ENCODE data around the gene DNAJC28. TPM values are rescaled to one million over a fixed set of nuclear protein-coding genes. Genes with fewer than 3 reads are reported as not detected.

The DNAJC28 gene
- total and polyA plus RNA-seq, 9 of the 15 experiments (the other 6 are each of a cell fraction or from before 2014, with no cell fraction given), result 0.68 to 2.5 (median 1.1) TPM

DNA sequence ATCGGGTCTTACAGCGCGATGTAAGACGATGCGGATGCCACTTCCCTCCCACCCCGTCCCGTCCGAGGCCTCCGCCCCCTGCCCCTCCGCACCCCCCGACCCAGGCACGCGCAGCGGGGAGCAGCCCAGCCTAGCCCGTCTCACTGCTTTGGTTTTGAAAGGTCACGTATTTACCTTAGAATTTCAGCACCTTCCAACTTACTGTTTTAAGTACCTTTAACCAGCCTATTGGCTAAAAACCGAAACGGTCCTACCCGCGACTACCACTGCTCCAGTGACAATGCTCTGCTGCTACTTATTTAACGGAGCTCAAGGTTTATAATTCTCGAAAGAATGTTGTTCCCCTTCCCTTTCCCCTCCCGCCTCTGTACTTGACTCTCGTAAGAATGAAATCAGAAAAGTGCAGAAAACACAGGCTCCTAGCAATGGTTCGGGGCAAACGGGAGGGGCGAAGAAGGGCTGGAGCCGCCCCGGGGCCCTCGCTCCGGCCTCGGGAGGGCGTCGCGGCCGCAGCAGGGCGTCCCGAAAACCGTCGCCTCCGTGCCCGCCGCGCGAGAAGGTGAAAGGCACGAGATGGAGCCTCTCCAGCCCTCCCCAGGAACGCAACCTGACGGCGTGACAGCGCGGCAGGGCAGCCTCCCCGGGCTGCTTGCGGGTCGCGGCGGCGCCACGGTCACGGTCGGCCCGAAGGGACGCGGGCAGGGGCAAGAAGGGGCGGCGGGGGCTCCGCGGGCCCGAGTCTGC lies 12.4 kb downstream of the DNAJC28 start (continued):
- TF ChIP-seq, protein P1, sequence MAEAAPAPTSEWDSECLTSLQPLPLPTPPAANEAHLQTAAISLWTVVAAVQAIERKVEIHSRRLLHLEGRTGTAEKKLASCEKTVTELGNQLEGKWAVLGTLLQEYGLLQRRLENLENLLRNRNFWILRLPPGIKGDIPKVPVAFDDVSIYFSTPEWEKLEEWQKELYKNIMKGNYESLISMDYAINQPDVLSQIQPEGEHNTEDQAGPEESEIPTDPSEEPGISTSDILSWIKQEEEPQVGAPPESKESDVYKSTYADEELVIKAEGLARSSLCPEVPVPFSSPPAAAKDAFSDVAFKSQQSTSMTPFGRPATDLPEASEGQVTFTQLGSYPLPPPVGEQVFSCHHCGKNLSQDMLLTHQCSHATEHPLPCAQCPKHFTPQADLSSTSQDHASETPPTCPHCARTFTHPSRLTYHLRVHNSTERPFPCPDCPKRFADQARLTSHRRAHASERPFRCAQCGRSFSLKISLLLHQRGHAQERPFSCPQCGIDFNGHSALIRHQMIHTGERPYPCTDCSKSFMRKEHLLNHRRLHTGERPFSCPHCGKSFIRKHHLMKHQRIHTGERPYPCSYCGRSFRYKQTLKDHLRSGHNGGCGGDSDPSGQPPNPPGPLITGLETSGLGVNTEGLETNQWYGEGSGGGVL (CRISPR knock-in tag; IDR thresholded peaks at IDR 0.05), result no peak
- TF ChIP-seq ZNF217 (CRISPR knock-in tag; IDR thresholded peaks at IDR 0.05) (no peak), RFX5 (IDR thresholded peaks at IDR 0.05; ENCODE audit: low read depth, low read length) (no peak), ZNF586 (CRISPR knock-in tag; conservative IDR thresholded peaks at IDR 0.05) (no peak), BDP1 (IDR thresholded peaks at IDR 0.05; ENCODE audit: insufficient read depth, insufficient read length) (no peak), TAF15 (IDR thresholded peaks at IDR 0.05; ENCODE audit: low read depth, low read length) (no peak), POLR3A (IDR thresholded peaks at IDR 0.05; ENCODE audit: borderline replicate concordance, extremely low read depth, insufficient read depth, insufficient read length) (no peak), SRF (CRISPR knock-in tag; IDR thresholded peaks at IDR 0.05) (no peak)
- TF ChIP-seq, protein P2, sequence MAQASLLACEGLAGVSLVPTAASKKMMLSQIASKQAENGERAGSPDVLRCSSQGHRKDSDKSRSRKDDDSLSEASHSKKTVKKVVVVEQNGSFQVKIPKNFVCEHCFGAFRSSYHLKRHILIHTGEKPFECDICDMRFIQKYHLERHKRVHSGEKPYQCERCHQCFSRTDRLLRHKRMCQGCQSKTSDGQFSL (CRISPR knock-in tag; IDR thresholded peaks at IDR 0.05), result peak; percentile 75; the same call in 1 of the 2 replicates
- TF ChIP-seq, protein P2 (tag; IDR thresholded peaks at IDR 0.05), result 0 out of 4 replicates have a peak, but pooled peaks of 1 of the 2 experiments have one; percentile 24
- TF ChIP-seq, protein P3, sequence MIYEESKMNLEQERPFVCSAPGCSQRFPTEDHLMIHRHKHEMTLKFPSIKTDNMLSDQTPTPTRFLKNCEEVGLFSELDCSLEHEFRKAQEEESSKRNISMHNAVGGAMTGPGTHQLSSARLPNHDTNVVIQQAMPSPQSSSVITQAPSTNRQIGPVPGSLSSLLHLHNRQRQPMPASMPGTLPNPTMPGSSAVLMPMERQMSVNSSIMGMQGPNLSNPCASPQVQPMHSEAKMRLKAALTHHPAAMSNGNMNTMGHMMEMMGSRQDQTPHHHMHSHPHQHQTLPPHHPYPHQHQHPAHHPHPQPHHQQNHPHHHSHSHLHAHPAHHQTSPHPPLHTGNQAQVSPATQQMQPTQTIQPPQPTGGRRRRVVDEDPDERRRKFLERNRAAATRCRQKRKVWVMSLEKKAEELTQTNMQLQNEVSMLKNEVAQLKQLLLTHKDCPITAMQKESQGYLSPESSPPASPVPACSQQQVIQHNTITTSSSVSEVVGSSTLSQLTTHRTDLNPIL (CRISPR knock-in tag; IDR thresholded peaks at IDR 0.05), result no peak
- TF ChIP-seq, protein P4, sequence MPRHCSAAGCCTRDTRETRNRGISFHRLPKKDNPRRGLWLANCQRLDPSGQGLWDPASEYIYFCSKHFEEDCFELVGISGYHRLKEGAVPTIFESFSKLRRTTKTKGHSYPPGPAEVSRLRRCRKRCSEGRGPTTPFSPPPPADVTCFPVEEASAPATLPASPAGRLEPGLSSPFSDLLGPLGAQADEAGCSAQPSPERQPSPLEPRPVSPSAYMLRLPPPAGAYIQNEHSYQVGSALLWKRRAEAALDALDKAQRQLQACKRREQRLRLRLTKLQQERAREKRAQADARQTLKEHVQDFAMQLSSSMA (CRISPR knock-in tag; IDR thresholded peaks at IDR 0.05), result 0 out of 2 replicates have a peak, but pooled peaks have one; percentile 64
- TF ChIP-seq, protein P5, sequence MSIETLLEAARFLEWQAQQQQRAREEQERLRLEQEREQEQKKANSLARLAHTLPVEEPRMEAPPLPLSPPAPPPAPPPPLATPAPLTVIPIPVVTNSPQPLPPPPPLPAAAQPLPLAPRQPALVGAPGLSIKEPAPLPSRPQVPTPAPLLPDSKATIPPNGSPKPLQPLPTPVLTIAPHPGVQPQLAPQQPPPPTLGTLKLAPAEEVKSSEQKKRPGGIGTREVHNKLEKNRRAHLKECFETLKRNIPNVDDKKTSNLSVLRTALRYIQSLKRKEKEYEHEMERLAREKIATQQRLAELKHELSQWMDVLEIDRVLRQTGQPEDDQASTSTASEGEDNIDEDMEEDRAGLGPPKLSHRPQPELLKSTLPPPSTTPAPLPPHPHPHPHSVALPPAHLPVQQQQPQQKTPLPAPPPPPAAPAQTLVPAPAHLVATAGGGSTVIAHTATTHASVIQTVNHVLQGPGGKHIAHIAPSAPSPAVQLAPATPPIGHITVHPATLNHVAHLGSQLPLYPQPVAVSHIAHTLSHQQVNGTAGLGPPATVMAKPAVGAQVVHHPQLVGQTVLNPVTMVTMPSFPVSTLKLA (conservative IDR thresholded peaks at IDR 0.05), result peak in 1 of 2 experiments; percentile 45; a peak in 2 of 4 replicates
- TF ChIP-seq, protein P6, sequence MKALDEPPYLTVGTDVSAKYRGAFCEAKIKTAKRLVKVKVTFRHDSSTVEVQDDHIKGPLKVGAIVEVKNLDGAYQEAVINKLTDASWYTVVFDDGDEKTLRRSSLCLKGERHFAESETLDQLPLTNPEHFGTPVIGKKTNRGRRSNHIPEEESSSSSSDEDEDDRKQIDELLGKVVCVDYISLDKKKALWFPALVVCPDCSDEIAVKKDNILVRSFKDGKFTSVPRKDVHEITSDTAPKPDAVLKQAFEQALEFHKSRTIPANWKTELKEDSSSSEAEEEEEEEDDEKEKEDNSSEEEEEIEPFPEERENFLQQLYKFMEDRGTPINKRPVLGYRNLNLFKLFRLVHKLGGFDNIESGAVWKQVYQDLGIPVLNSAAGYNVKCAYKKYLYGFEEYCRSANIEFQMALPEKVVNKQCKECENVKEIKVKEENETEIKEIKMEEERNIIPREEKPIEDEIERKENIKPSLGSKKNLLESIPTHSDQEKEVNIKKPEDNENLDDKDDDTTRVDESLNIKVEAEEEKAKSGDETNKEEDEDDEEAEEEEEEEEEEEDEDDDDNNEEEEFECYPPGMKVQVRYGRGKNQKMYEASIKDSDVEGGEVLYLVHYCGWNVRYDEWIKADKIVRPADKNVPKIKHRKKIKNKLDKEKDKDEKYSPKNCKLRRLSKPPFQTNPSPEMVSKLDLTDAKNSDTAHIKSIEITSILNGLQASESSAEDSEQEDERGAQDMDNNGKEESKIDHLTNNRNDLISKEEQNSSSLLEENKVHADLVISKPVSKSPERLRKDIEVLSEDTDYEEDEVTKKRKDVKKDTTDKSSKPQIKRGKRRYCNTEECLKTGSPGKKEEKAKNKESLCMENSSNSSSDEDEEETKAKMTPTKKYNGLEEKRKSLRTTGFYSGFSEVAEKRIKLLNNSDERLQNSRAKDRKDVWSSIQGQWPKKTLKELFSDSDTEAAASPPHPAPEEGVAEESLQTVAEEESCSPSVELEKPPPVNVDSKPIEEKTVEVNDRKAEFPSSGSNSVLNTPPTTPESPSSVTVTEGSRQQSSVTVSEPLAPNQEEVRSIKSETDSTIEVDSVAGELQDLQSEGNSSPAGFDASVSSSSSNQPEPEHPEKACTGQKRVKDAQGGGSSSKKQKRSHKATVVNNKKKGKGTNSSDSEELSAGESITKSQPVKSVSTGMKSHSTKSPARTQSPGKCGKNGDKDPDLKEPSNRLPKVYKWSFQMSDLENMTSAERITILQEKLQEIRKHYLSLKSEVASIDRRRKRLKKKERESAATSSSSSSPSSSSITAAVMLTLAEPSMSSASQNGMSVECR (CRISPR knock-in tag; IDR thresholded peaks at IDR 0.05), result peak; percentile 87

Data from K562 (cell line).